Thyroid gland (tissue), 4 donors: ENCODE data around the gene SHQ1. TPM values are rescaled to one million over a fixed set of nuclear protein-coding genes. Genes with fewer than 3 reads are reported as not detected.
"Not testable (repeated sequence)": the region's sequence is repeated elsewhere in the genome, so short reads cannot be mapped to it uniquely, and the experiment has no call there.

Experiments used
- DNase-seq, 2 donors: peaks; one replicate each; pipeline ENCODE4 v3.0.0-alpha.2; 2019
- H3K27ac ChIP-seq, 3 donors: fragments of 200-600 bp; sonication (generic); 1 replicate in 2 of 3; 2 replicates in 1 of 3; pipeline ENCODE4 v1.5.1; 2016 to 2019; ENCODE audit warnings: mild to moderate bottlenecking in 1 of 3, moderate library complexity in 1 of 3
- H3K27me3 ChIP-seq: fragments of 200-600 bp; sonication (generic); one replicate; pipeline ENCODE4 v1.5.1; 2019
- H3K36me3 ChIP-seq, 2 donors: fragments of 200-600 bp; sonication (generic); one replicate each; pipeline ENCODE4 v1.5.1; 2016 to 2019
- H3K4me1 ChIP-seq, 2 donors: fragments of 200-600 bp; sonication (generic); one replicate each; pipeline ENCODE4 v1.5.1; 2017 to 2019
- H3K4me3 ChIP-seq, 3 donors: fragments of 200-600 bp; sonication (generic); replicated peaks in 1 of 3; 1 replicate in 2 of 3; 2 replicates in 1 of 3; pipeline ENCODE4 v1.5.1; 2016; ENCODE audit warnings: mild to moderate bottlenecking in 1 of 3
- H3K9me3 ChIP-seq: fragments of 200-600 bp; sonication (generic); one replicate; pipeline ENCODE4 v1.5.1; 2017
- CTCF ChIP-seq, 6 experiments: fragments of 200-600 bp in 3 of 6; fragments of 450-650 bp in 3 of 6; sonication (generic) in 3 of 6; IDR thresholded peaks; one replicate each; pipeline ENCODE4 v1.5.1; 2016 to 2019; ENCODE audit warnings: antibody characterized with exemption in 6 of 6, mild to moderate bottlenecking in 2 of 6, inconsistent platforms in 1 of 6, moderate library complexity in 1 of 6
- POLR2A ChIP-seq, 2 donors: fragments of 450-650 bp; IDR thresholded peaks; one replicate each; pipeline ENCODE4 v1.6.1; 2017; ENCODE audit warnings: antibody characterized with exemption in 2 of 2, mild to moderate bottlenecking in 2 of 2, moderate library complexity in 1 of 2
- WGBS, 2 donors: methylation state at CpG; one replicate each; pipeline ENCODE4 v1.1.5; 2017; 5-methylcytosine and 5-hydroxymethylcytosine counted together
- intact Hi-C: fragments of 100-400 bp; cut with DNase I; formaldehyde crosslinking; loops from one replicate; pipeline ENCODE4 v1.15.1; 2023
- total RNA-seq, 4 donors: library from RNA; depleted of rRNA; stranded (reverse); fragments of >200 nt; gene quantifications; one replicate each; pipeline ENCODE4 v1.2.3, GENCODE V29; 2016

The SHQ1 gene
- total RNA-seq, 4 donors from 2014 or later, result 17.7 to 33.7 (median 26.3) TPM

GRCh38 chr3:72720566-72720965 lies 127.7 kb downstream of the SHQ1 start:
- 94% methylated on average over 2 of the region's 2 CpGs for WGBS, 2 donors
- Histone ChIP-seq H3K9me3 (no peaks in the 10 kb centered on the region), H3K4me1 (no peaks in the 10 kb centered on the region), H3K36me3 (no peaks in the 10 kb centered on the region), H3K27me3 (no peaks in the 10 kb centered on the region), H3K4me3 (no peak overlapping the region), H3K27ac (no peak overlapping the region)
- no peak for TF ChIP-seq POLR2A (IDR thresholded peaks at IDR 0.05)
- TF ChIP-seq CTCF (IDR thresholded peaks at IDR 0.05), result no peak
- DNase-seq, result no peak
- intact Hi-C loops, result no loop called here

- DNase-seq, result no peak
- intact Hi-C loops, result no loop called here
- Histone ChIP-seq H3K36me3 (no peaks in the 10 kb centered on the region), H3K27me3 (no peaks in the 10 kb centered on the region), H3K4me1 (no peaks in the 10 kb centered on the region), H3K9me3 (no peaks in the 10 kb centered on the region), H3K4me3 (no peak overlapping the region), H3K27ac (no peak overlapping the region)
- TF ChIP-seq CTCF (IDR thresholded peaks at IDR 0.05) (no peak), POLR2A (IDR thresholded peaks at IDR 0.05) (no peak)
Measured at GRCh38 chr3:72719137-72719536, 129.1 kb downstream of the SHQ1 start.

- H3K4me3 ChIP-seq, intact Hi-C loops, H3K27ac ChIP-seq, H3K4me1 ChIP-seq, H3K27me3 ChIP-seq, H3K36me3 ChIP-seq, H3K9me3 ChIP-seq, DNase-seq: not testable (repeated sequence)
- 94 to 96% methylated on average over 3 of the region's 3 CpGs for WGBS, 2 donors
Measured at GRCh38 chr3:72714135-72714534, 134.1 kb downstream of the SHQ1 start.

GRCh38 chr3:72710471-72710870 lies 137.8 kb downstream of the SHQ1 start:
- 97 to 98% methylated on average over 4 of the region's 4 CpGs for WGBS, 2 donors
- H3K4me1 ChIP-seq, H3K4me3 ChIP-seq, DNase-seq, H3K36me3 ChIP-seq, H3K9me3 ChIP-seq, intact Hi-C loops, H3K27me3 ChIP-seq, H3K27ac ChIP-seq: not testable (repeated sequence)

- intact Hi-C loops, result no loop called here
- H3K9me3 ChIP-seq, result no peaks in the 10 kb centered on the region
- H3K36me3 ChIP-seq, result no peaks in the 10 kb centered on the region
- no peaks in the 10 kb centered on the region for H3K4me1 ChIP-seq
- DNase-seq, result no peak
- TF ChIP-seq CTCF (IDR thresholded peaks at IDR 0.05), result no peak
- TF ChIP-seq POLR2A (IDR thresholded peaks at IDR 0.05), result no peak
- no peak overlapping the region for H3K4me3 ChIP-seq
- no peak overlapping the region for H3K27ac ChIP-seq
- 100% methylated on average over 2 of the region's 2 CpGs; no CpG with 5 or more reads in 1 of the 2 donors for WGBS, 2 donors
- no peaks in the 10 kb centered on the region for H3K27me3 ChIP-seq
Measured at GRCh38 chr3:72708441-72708840, 139.8 kb downstream of the SHQ1 start.

GRCh38 chr3:72702997-72703396 lies 145.2 kb downstream of the SHQ1 start:
- 91 to 93% methylated on average over 4 of the region's 4 CpGs for WGBS, 2 donors
- Histone ChIP-seq H3K4me3 (no peak overlapping the region), H3K27me3 (no peaks in the 10 kb centered on the region), H3K36me3 (no peaks in the 10 kb centered on the region), H3K9me3 (no peaks in the 10 kb centered on the region), H3K4me1 (no peaks in the 10 kb centered on the region), H3K27ac (no peak overlapping the region)
- intact Hi-C loops, result no loop called here
- no peak for TF ChIP-seq CTCF (IDR thresholded peaks at IDR 0.05)
- TF ChIP-seq POLR2A (IDR thresholded peaks at IDR 0.05), result no peak
- DNase-seq, result no peak
